CD4-positive, alpha-beta T cell treated with Interleukin-10 for 1 hour (primary cell): ENCODE measurements around the gene H2BK1.

Experiments
- DNase-seq: peaks from one replicate; pipeline ENCODE4 v3.0.0-alpha.2; 2020

Gene H2BK1

GRCh38 chr7:151244841-151245346, 34.6 kb upstream of the H2BK1 start:
- no peak for DNase-seq

DNA sequence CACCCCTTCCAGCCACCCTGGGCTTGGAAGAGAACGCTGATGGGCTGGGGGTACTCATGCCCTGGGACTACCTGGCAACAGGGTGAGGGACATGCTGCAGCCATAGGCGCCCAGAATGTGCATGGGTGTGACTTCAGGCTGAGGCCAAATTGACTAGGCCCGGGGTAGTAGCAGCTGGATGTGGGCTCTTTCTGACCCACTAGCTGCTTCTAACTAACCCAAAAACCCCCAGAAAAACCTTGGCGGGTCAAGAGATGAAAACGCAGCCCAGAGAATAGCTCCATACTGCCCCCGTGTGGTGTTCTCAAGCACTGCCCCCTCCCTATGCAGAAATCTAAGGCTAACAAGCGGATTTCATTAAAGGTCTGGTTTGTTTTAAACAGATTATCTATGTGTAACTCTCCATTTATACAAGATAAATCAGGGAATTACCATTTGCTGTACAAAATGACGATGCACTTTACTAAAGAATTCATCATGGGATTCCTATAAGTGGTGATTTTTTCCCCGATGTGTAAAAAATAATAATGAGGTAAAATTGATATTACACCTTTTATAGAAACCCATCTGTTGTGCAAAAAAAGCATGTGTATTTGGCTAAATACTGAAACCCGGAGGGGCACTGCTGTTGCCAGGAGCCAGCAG, 34.0 kb upstream of the H2BK1 start:
- peak; percentile 77 for DNase-seq

GRCh38 chr7:151243408-151244195, 33.3 kb upstream of the H2BK1 start:
- peak; percentile 80 for DNase-seq

DNA sequence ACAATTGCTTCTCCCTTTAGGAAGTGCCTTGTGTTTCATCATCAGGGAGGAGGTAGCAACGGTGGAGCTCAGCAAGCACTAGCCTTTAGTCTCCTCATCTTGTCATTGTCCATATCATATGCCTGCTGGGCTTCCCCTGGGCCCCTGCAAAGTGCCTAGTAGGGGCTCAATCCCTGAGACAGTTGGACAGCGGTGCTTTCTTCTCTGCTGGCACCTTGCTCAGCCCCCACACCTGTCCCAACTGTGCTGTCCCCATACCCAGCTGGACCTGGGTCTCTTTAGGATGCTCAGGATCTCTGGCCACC, 32.7 kb upstream of the H2BK1 start:
- DNase-seq = no peak

DNA sequence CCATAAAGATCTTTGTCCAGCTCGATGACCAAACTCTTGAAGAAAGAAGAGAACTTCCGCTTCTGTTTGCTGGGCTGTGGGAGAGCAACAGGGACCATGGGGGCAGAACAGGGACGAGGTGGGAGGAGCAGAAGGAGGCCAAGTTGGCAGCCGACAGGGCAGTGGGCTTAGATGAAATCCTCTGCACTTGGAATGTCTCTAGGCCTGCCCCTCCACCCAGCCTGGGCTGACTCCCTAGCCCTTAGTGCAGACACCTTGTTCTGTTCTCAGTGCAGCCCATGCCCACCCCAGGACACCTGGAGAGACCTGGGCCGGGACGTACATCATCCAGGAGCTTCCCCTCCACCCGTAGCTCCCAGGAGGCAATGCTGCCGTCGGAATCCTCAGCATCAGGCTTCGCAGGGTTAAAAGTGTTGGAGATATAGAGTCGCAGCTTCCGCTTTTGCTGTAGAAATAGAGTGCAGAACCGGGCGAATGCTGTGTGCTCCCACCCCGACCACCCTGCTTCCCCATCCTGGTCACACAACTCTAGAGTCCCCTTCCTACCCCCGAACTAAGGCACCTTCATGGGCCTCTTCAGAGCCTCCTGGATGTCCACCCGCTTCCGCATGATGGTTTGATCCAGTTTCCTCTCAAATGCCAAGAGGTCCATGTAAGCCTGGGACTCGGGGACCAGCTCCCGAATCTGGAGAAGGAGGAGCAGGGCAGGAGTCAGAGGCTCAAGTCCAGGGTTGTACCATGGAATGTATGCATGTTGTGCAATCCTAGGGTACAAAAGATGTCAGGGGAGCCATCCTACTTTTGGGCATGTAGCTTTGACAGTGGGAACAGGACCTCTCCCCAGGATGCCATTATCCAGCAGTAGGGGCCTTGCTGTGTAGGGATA, 32.1 kb upstream of the H2BK1 start:
- DNase-seq = no peak

DNA sequence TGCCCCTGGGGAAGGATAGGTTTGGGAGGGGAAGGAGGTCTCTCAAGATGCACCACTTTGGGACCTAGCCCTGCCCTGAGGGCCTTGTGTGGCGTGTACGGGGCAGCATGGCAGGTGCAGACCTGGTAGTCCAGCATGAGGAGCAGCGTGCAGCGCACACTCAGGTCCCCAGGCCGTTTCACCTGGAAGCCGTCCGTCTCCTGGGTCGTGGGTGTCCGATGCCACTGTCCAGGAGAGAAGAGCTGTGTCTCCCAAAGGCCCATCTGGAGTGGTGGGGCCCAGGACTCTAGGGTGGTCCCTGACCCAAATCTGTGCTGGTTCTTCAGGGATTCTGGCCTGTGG, 31.4 kb upstream of the H2BK1 start:
- no peak for DNase-seq

DNA sequence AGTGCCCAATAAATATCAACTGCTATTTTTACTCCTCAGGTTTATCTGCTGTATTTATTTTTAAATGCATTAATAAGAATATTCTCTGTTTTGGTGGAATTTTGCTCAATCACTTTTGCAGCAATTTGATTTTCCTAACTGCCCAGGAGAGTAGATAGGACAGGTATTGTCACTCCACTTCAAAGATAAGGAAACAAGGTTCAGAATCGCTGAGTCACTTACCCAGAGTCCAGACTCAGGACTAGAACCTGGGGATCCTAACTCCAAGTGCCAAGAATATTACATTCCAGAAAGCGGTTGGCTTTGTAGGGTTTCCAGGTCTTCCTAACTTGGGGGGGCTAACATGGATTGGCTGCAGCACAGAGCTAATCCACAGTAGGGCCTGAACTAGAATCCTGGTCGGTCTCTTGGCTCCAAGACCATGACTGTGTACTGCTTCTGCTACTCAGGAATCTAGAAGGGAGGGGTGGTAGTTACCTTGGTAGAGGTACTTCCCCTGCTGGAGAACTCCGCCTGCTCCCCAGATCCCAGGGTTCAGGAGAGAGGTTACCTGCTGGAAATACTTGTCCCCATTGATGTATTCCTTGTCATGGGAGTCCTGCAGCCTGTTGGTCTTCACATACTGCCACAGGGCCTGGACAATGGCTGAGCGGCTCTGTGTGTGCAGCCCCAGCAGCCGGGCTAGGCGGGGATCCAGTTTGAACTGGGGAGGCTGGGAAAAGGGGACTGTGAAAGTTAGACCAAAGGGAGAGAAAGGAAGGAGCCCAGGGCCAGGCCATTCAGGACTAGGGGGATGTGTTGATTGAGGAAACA, 30.9 kb upstream of the H2BK1 start:
- no peak for DNase-seq

DNA sequence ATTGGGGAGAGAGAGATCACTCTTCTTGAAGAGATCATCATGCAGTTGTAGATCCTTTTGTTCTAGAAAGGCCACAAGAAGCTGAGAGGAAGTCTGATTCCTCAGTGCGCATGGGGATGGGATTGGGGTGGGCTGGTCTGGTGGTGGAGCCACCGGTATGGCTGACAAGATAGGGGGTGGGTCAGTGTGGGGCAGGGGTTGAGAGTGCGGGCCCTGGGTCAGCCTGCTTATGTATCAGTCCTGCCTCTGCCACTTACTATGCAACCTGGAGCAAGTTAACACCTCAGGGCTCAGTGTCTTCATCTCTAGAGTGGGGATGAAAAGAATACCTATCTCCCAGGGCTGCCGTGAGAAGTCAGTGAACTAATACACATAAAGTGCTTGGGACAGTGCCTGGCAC, 30.2 kb upstream of the H2BK1 start:
- DNase-seq = no peak

DNA sequence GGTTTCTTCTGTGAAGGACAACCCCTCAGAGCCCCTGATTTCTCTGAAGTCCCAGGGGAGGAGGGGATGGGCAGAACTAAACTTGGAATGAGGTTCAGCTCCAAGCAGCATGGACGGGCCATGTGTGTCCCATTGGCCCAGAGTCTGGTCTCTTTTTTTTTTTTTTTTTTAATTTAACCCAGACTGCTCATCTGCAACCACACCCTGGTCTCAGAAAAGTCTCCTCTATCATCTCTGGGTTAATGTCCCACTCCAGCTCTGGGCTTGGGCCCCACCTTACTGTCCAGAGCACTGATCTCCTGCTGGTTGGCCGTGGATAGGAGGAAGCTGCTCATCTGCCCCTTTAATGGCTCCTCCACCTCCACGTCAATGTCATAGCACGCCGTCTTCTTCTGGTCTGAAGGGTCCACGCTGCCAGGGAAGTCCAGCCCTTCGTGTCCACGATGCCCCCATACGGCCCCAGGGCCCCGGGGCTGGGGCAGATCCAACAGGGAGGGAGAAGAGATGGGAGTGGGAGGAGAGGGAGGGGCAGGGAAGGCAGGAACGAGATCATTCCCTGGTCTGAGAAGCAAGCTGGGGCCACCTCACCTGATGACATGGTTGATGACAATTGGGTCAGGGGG, 29.7 kb upstream of the H2BK1 start:
- DNase-seq = no peak

DNA sequence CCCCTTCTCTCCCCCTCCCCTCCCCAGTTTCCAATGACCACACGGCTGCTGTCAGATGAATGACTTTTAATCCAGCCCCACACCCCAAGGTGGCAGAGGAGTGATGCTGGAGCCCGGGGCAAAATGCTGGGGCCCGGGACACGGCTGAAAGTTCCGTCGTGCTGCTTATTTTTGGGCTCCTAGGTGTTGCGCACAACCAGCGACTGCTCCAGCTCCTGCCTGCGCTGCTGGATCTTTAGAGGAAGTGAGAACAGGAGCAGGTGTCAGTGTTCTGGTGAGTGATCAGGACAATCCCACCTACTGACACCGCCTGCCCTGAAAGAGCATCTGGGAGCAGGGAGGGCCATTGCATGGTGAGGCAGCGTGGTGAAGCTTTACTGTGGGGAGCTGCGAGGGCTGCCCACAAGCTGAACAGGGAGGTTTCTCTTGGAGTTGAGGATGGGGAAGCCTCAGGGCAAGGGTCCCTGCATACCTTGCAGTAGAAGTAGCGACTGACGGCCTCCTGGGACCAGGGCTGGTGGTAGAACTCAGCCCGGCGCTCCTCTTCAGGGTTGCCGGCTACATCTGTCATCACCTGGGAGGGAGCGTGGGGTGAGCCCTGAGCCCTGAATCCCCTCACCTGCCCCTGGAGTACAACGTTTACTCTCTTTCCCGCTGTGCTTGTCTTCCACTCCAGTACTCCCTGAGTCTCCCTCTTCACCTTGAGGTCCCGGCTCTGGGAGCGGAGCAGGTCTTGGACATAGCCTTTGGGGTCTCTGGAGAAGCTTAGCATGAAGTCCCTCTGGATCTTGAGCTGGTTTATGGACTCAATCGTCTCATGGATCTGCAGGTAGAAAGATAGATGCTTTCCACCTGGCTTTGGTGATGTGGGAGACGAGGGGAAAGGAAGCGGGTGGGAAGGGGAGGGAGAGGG, 28.9 kb upstream of the H2BK1 start:
- no peak for DNase-seq

- DNase-seq = no peak
These were observed 28.0 kb upstream of the H2BK1 start for GRCh38 chr7:151238190-151238810.

DNA sequence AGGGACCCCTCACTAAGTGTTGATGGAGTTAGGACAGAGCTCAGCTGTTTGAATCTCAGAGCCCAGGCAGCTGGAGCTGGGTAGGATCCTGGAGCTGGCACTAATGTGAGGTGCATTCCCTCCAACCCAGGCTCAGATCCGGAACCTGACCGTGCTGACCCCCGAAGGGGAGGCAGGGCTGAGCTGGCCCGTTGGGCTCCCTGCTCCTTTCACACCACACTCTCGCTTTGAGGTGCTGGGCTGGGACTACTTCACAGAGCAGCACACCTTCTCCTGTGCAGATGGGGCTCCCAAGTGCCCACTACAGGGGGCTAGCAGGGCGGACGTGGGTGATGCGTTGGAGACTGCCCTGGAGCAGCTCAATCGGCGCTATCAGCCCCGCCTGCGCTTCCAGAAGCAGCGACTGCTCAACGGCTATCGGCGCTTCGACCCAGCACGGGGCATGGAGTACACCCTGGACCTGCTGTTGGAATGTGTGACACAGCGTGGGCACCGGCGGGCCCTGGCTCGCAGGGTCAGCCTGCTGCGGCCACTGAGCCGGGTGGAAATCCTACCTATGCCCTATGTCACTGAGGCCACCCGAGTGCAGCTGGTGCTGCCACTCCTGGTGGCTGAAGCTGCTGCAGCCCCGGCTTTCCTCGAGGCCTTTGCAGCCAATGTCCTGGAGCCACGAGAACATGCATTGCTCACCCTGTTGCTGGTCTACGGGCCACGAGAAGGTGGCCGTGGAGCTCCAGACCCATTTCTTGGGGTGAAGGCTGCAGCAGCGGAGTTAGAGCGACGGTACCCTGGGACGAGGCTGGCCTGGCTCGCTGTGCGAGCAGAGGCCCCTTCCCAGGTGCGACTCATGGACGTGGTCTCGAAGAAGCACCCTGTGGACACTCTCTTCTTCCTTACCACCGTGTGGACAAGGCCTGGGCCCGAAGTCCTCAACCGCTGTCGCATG, 27.2 kb upstream of the H2BK1 start:
- no peak for DNase-seq

DNA sequence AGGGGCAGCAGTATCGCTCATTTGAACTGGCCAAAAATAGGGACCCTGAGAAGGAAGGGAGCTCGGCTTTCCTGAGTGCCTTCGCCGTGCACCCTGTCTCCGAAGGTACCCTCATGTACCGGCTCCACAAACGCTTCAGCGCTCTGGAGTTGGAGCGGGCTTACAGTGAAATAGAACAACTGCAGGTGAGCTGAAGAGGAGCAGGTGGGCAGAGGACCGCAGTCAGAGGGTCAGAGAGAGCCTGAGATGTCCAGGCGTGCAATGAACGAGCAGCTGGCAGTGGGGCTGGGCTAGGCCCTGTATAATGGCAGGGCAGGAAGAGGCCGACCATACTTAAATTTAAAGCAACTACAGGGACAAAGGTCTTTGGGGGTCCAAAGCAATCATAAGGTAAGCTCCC, 26.1 kb upstream of the H2BK1 start:
- DNase-seq = no peak

GRCh38 chr7:151235091-151235787, 25.0 kb upstream of the H2BK1 start:
- DNase-seq = no peak

- DNase-seq = no peak
These were observed 23.5 kb upstream of the H2BK1 start for GRCh38 chr7:151233804-151234203.

DNA sequence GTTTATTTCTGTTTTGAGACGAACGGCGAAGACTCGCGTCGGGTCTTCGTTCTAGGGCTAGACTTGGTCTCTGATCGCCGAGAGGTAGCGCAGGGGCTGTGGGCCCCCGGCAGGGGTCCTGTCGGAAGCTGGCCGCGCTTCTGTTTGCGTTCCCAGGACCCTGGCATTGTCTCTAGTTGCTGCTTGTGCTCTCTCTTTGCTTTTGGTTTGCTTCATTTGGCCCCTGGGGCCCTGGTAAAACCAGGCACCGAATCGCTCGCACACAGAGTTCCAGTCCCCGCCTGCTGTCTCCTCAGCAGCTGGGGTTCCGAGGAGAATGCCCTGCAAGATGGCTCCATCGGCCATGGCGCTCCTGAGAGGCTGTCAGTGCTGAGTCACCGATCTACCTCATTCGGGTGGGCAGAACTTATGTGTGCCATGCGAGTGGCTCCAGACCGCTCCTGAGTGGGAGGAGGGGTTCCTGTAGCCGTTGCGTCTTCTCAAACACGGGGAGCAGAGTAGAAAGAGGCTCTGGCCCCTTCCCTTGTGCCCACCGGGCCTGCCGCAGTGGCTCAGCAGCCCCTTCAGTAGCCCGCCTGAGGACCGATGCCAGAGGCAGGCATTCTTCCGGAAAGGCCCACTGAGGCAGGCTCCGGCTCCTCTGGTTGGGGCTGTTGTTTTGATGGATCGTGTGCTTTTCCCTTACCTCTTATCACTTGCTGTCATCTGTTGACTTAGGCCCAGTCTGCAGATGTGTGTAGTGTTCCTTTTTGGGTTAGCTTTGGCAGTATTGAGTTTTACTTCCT, 22.8 kb upstream of the H2BK1 start:
- DNase-seq = peak; percentile 65

DNA sequence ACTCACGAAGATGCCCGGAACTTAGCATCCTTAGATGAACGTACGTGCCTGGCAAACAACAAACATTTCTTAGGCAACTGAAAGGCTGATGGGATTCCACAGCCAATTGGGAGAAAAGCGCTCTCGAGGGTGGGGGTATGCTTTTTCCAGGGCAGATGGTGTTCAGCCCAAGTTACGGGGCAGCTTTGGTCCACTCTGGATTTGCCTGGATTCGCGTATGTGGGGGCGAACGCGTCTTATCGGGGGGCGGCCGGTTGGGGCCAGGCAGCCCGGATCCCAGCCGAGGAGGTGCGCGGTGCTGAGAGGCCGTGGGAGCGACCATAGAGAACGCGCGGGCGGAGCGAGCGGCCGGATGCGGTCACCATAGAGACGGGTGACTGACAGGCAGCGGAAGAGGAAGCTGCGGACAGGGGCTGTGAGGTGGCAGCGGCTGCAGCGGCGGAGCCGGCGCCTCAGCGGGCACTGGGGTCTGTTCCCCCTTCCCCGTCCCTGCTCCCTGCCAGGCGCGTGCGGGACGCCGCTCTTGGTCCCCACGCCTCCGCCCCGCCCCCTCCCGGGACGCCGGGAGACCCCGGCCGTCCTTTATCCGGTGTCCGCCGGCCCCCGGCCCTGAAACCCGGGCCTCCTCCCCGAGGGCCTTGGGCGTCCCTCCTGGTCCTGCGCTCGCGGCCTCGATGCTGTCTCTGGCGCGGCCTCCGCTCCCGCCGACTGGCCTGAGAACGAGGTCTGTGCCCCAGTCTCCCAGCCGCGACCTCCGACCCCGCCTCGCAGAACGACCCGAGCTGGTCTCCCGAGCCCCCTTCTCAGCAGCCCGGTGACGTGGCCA, 22.0 kb upstream of the H2BK1 start, which contains the start of gene CHPF2:
TSS of gene CHPF2 (plus strand) at position 393 of the 826 bp plus-strand sequence. CDS start 1,529 bp downstream, outside the sequence.
- DNase-seq = peak; percentile 89
